ENCODE results near the gene CEACAM1. TPM values are rescaled to one million over a fixed set of nuclear protein-coding genes. Genes with fewer than 3 reads are reported as not detected.

CEACAM1 gene
- total and polyA plus RNA-seq, 9 donors, result 0.92 to 7.3 (median 2.8) TPM

- no peaks in the 10 kb centered on the region for H3K27me3 ChIP-seq
- intact Hi-C loops (cut with DNase I), result no loop called here
- no peak for DNase-seq
- H3K4me3 ChIP-seq, result no peak overlapping the region
- no peaks in the 10 kb centered on the region for H3K36me3 ChIP-seq
- TF ChIP-seq POLR2A (IDR thresholded peaks at IDR 0.05), result no peak
- TF ChIP-seq CTCF (IDR thresholded peaks at IDR 0.05), result no peak
- no peak for TF ChIP-seq EP300 (IDR thresholded peaks at IDR 0.05)
- no peaks in the 10 kb centered on the region for H3K4me1 ChIP-seq (ENCODE audit: insufficient read depth)
- no peaks in the 10 kb centered on the region for H3K9me3 ChIP-seq
- 90 to 97% (median 92%) methylated on average over 2 of the region's 2 CpGs for WGBS, 3 donors
- no peak overlapping the region for H3K27ac ChIP-seq
Measured at GRCh38 chr19:42532891-42533290, 4.6 kb upstream of the CEACAM1 start.

DNA sequence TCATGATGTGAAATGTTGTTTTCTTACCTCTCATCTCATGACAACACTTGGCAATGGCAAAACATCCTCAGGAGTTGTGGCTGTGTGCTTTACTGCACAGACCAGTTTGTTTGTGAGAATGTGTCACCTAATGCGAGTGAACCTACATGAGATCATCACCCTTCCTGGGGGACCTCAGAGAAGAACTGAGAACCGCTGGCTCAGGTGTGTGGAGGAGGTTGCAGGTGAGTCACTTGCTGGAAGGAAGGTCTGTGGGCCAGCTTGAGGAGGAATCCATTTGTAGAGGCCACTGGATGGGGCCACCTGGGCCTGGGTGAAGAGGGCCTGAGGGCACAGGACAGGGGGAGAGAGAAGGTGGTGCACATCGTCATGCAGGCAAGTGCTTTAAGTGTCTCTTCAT is 3.0 kb upstream of the CEACAM1 start:
- Histone ChIP-seq H3K4me3 (no peak overlapping the region), H3K36me3 (no peaks in the 10 kb centered on the region), H3K9me3 (no peaks in the 10 kb centered on the region), H3K27ac (no peak overlapping the region), H3K4me1 (ENCODE audit: insufficient read depth) (no peaks in the 10 kb centered on the region), H3K27me3 (no peaks in the 10 kb centered on the region)
- intact Hi-C loops (cut with DNase I), result no loop called here
- no peak for DNase-seq
- TF ChIP-seq EP300 (IDR thresholded peaks at IDR 0.05) (no peak), POLR2A (IDR thresholded peaks at IDR 0.05) (no peak), CTCF (IDR thresholded peaks at IDR 0.05) (no peak)
- WGBS, 3 donors, result 92 to 97% (median 97%) methylated on average over 3 of the region's 3 CpGs

DNA sequence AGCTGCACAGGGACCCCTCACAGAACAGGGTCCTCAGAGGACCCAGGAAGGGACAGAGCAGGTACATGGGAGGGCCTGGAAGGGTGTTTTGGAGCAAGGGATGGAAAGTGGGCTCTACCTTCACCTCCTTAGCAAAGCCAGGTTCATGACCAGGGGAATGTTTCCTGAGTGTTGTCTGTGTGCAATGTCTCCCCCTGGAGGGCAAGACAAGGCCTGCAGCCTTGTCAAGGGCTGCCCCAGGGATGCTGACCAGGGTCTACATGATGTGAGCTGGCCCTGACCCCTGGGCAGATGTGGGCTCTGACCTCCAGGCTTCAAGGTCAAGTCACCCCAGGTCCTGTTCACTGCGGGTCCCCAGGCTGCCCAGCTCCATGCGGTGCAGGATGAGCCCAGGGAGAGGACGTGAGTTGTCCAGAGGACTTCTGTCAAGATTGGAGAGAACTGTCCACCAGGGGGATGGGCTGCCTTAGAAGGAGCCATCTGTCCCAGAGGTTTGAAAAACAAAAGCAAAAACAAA is 1.0 kb upstream of the CEACAM1 start:
- no peaks in the 10 kb centered on the region for H3K4me1 ChIP-seq (ENCODE audit: insufficient read depth)
- TF ChIP-seq EP300 (IDR thresholded peaks at IDR 0.05), result no peak
- peak in 1 of 3 donors; percentile 15 for TF ChIP-seq CTCF (IDR thresholded peaks at IDR 0.05)
- TF ChIP-seq POLR2A (IDR thresholded peaks at IDR 0.05), result no peak
- no peak overlapping the region for H3K27ac ChIP-seq
- 68 to 74% (median 71%) methylated on average over 3 of the region's 3 CpGs for WGBS, 3 donors
- no peaks in the 10 kb centered on the region for H3K27me3 ChIP-seq
- no peak overlapping the region for H3K4me3 ChIP-seq
- DNase-seq, result peak in 2 of 5 donors; percentile 25 to 39
- no peaks in the 10 kb centered on the region for H3K9me3 ChIP-seq
- intact Hi-C loops (cut with DNase I), result no loop called here
- H3K36me3 ChIP-seq, result no peaks in the 10 kb centered on the region

DNA sequence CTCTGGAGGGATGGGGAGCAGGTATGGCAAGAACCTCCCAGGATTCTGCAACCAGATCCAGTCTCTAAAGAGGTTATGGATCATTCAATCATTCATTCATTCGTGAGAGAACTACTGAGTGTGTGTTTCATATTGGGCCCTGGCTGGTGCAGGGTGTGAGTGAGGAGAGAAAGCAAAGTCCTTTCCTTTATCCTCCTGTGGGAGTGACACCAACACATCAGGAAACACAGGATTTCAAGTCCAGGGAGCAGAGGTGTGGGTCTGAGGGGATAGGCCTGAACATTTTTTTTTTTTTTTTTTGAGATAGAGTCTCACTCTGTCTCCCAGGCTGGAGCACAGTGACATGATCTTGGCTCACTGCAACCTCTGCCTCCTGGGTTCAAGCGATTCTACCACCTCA is 3.3 kb downstream of the CEACAM1 start:
- no peak for TF ChIP-seq CTCF (IDR thresholded peaks at IDR 0.05)
- no peak for TF ChIP-seq POLR2A (IDR thresholded peaks at IDR 0.05)
- no peak for TF ChIP-seq EP300 (IDR thresholded peaks at IDR 0.05)
- 88 to 97% (median 90%) methylated on average over 2 of the region's 2 CpGs for WGBS, 3 donors
- Histone ChIP-seq H3K36me3 (no peaks in the 10 kb centered on the region), H3K27me3 (no peaks in the 10 kb centered on the region), H3K9me3 (no peaks in the 10 kb centered on the region), H3K27ac (no peak overlapping the region), H3K4me3 (no peak overlapping the region), H3K4me1 (ENCODE audit: insufficient read depth) (no peaks in the 10 kb centered on the region)
- no peak for DNase-seq
- intact Hi-C loops (cut with DNase I), result no loop called here

All from ovary (tissue), 9 donors.